Activated CD4-positive, CD25-positive, alpha-beta regulatory T cell (primary cell): ENCODE data around the gene TAMM41.
"Not testable (repeated sequence)": the region's sequence is repeated elsewhere in the genome, so short reads cannot be mapped to it uniquely, and the experiment has no call there.

Source experiments
- DNase-seq, 4 experiments: peaks; one replicate each; lab custom pipeline; 2025; lab: John Stamatoyannopoulos, UW

TAMM41 gene

GRCh38 chr3:11846281-11847266 is at the start of gene TAMM41:
Gene TAMM41 (minus strand): TSS chr3:11846885. CDS start chr3:11846636, 249 bp downstream.
- DNase-seq, result peak; percentile 75 to 85 (median 80)

GRCh38 chr3:11878837-11879236 is 32.2 kb upstream of the TAMM41 start:
- no peak for DNase-seq

GRCh38 chr3:11874707-11875106 is 28.0 kb upstream of the TAMM41 start:
- DNase-seq, result not testable (repeated sequence)

- DNase-seq, result not testable (repeated sequence)
Observed at GRCh38 chr3:11863739-11864138, 17.1 kb upstream of the TAMM41 start.

GRCh38 chr3:11862584-11862983 is 15.9 kb upstream of the TAMM41 start:
- not testable (repeated sequence) for DNase-seq

GRCh38 chr3:11862145-11862544 is 15.5 kb upstream of the TAMM41 start:
- not testable (repeated sequence) for DNase-seq

GRCh38 chr3:11860213-11860612 is 13.5 kb upstream of the TAMM41 start:
- DNase-seq, result not testable (repeated sequence)

GRCh38 chr3:11853450-11853849 is 6.8 kb upstream of the TAMM41 start:
- no peak for DNase-seq

- DNase-seq, result no peak
Observed at GRCh38 chr3:11850003-11850402, 3.3 kb upstream of the TAMM41 start.

GRCh38 chr3:11847607-11848006 is 922 bp upstream of the TAMM41 start:
- DNase-seq, result no peak

- no peak for DNase-seq
Observed at GRCh38 chr3:11845651-11846050, 1.0 kb downstream of the TAMM41 start.

- no peak for DNase-seq
Observed at GRCh38 chr3:11844891-11845290, 1.8 kb downstream of the TAMM41 start.

GRCh38 chr3:11835028-11835639 is 11.6 kb downstream of the TAMM41 start:
- DNase-seq, result no peak

GRCh38 chr3:11832981-11833905 is 13.4 kb downstream of the TAMM41 start:
- DNase-seq, result no peak

GRCh38 chr3:11829416-11829815 is 17.3 kb downstream of the TAMM41 start:
- DNase-seq, result no peak

GRCh38 chr3:11826628-11827265 is 19.9 kb downstream of the TAMM41 start:
- DNase-seq, result no peak

- no peak for DNase-seq
Observed at GRCh38 chr3:11825301-11825700, 21.4 kb downstream of the TAMM41 start.

- no peak for DNase-seq
Observed at GRCh38 chr3:11820531-11821041, 26.1 kb downstream of the TAMM41 start.

GRCh38 chr3:11819146-11819689 is 27.5 kb downstream of the TAMM41 start:
- DNase-seq, result no peak

GRCh38 chr3:11818033-11818432 is 28.7 kb downstream of the TAMM41 start:
- no peak for DNase-seq

- DNase-seq, result no peak
Observed at GRCh38 chr3:11815111-11815510, 31.6 kb downstream of the TAMM41 start.
